IMR-90 (cell line): ENCODE data around the gene PINK1. TPM values are rescaled to one million over a fixed set of nuclear protein-coding genes. Genes with fewer than 3 reads are reported as not detected.

Experiments used
- ATAC-seq: fragments of 200-7000 bp; cut with Tn5 transposase; 2 replicates; pipeline ENCODE4 v1.9.1; 2020; ENCODE audit warnings: low read depth, mild to moderate bottlenecking, moderate library complexity
- BruUV-seq: library from RNA; stranded (reverse); fragments of 400-500 nt; replicated peaks from 2 replicates; lab custom pipeline; 2021; lab: Mats Ljungman, UMichigan
- CTCF ChIA-PET: fragments of 300-600 bp; formaldehyde crosslinking; extraction: SDS; loops from one replicate; lab custom pipeline; 2021; ENCODE audit warnings: antibody characterized with exemption; lab: Yijun Ruan, JAX
- POLR2A ChIA-PET: fragments of 300-600 bp; sonication (Branson Sonifier 250); formaldehyde crosslinking; loops from one replicate; lab custom pipeline; 2022; ENCODE audit warnings: antibody characterized with exemption; ENCODE audit not compliant: unreplicated experiment; lab: Charles Lee
- DNase-seq: peaks from one replicate; pipeline ENCODE4 v3.0.0; 2013
- H2AFZ ChIP-seq: replicated peaks from 2 replicates; pipeline ENCODE3; 2013; ENCODE audit warnings: low read length, mild to moderate bottlenecking; ENCODE audit not compliant: poor library complexity
- H2AK5ac ChIP-seq: 2 replicates; pipeline ENCODE4 v1.6.1; 2013; ENCODE audit warnings: low read depth, low read length, inconsistent platforms
- H2AK9ac ChIP-seq: replicated peaks from 2 replicates; pipeline ENCODE3; 2013; ENCODE audit warnings: mild to moderate bottlenecking, low read depth, low read length, moderate library complexity; ENCODE audit not compliant: poor library complexity
- H2BK120ac ChIP-seq: 2 replicates; pipeline ENCODE4 v1.6.1; 2013; ENCODE audit warnings: low read depth, low read length, inconsistent platforms
- H2BK15ac ChIP-seq: 3 replicates; pipeline ENCODE4 v1.6.1; 2013; ENCODE audit warnings: low read depth, low read length, inconsistent platforms
- H2BK20ac ChIP-seq: 2 replicates; pipeline ENCODE4 v1.6.1; 2013; ENCODE audit warnings: low read depth, mild to moderate bottlenecking, inconsistent platforms, low read length, moderate library complexity
- H2BK5ac ChIP-seq: 2 replicates; pipeline ENCODE4 v1.6.1; 2013; ENCODE audit warnings: mild to moderate bottlenecking, low read depth, low read length, inconsistent platforms; ENCODE audit not compliant: poor library complexity, severe bottlenecking
- H3K14ac ChIP-seq: replicated peaks from 2 replicates; pipeline ENCODE4 v1.6.1; 2013; ENCODE audit warnings: low read depth, low read length, inconsistent platforms
- H3K18ac ChIP-seq: 2 replicates; pipeline ENCODE4 v1.6.1; 2013; ENCODE audit warnings: low read depth, low read length, control low read depth
- H3K23ac ChIP-seq: 2 replicates; pipeline ENCODE4 v1.6.1; 2013; ENCODE audit warnings: low read depth, low read length, inconsistent platforms
- H3K27ac ChIP-seq: 2 replicates; pipeline ENCODE4 v1.5.1; 2013; ENCODE audit warnings: mild to moderate bottlenecking, control low read depth, low read length; ENCODE audit not compliant: insufficient read depth
- H3K27me3 ChIP-seq: 2 replicates; pipeline ENCODE4 v1.6.1; 2013; ENCODE audit warnings: low read length; ENCODE audit not compliant: control insufficient read depth, insufficient read depth
- H3K36me3 ChIP-seq: 2 replicates; pipeline ENCODE4 v1.6.1; 2013; ENCODE audit warnings: low read length, mixed read lengths; ENCODE audit not compliant: control insufficient read depth, insufficient read depth
- H3K4ac ChIP-seq: 2 replicates; pipeline ENCODE4 v1.6.1; 2013; ENCODE audit warnings: low read depth, low read length, inconsistent platforms
- H3K4me1 ChIP-seq: 2 replicates; pipeline ENCODE4 v1.6.1; 2013; ENCODE audit warnings: low read length, mixed read lengths; ENCODE audit not compliant: control insufficient read depth, insufficient read depth
- H3K4me2 ChIP-seq: 2 replicates; pipeline ENCODE4 v1.6.1; 2013; ENCODE audit warnings: low read depth, mild to moderate bottlenecking, control low read depth, low read length, moderate library complexity
- H3K4me3 ChIP-seq: 2 replicates; pipeline ENCODE4 v1.5.1; 2013; ENCODE audit warnings: low read depth, mild to moderate bottlenecking, control low read depth, low read length, moderate library complexity; ENCODE audit not compliant: insufficient read depth
- H3K56ac ChIP-seq: 2 replicates; pipeline ENCODE4 v1.6.1; 2013; ENCODE audit warnings: low read length, inconsistent platforms; ENCODE audit not compliant: insufficient read depth; ENCODE audit errors: extremely low read depth
- H3K79me1 ChIP-seq, 2 experiments: 2 replicates each; pipeline ENCODE4 v1.6.1; 2013; ENCODE audit warnings: low read length in 2 of 2, inconsistent platforms in 1 of 2, low read depth in 1 of 2
- H3K9ac ChIP-seq: 2 replicates; pipeline ENCODE4 v1.6.1; 2013; ENCODE audit warnings: low read depth, low read length, control low read depth
- H3K9me1 ChIP-seq: 2 replicates; pipeline ENCODE4 v1.6.1; 2013; ENCODE audit warnings: low read length, inconsistent platforms; ENCODE audit not compliant: insufficient read depth
- H3K9me3 ChIP-seq: 2 replicates; pipeline ENCODE4 v1.6.1; 2013; ENCODE audit warnings: low read length; ENCODE audit not compliant: control insufficient read depth, insufficient read depth
- H4K20me1 ChIP-seq: 2 replicates; pipeline ENCODE4 v1.6.1; 2013; ENCODE audit warnings: low read length, inconsistent platforms; ENCODE audit not compliant: insufficient read depth
- H4K5ac ChIP-seq: 2 replicates; pipeline ENCODE4 v1.6.1; 2013; ENCODE audit warnings: mild to moderate bottlenecking, low read depth, low read length, control low read depth
- H4K8ac ChIP-seq, 2 experiments: 2 replicates each; pipeline ENCODE4 v1.6.1; 2013; ENCODE audit warnings: low read depth in 2 of 2, low read length in 2 of 2, control low read depth in 1 of 2, inconsistent platforms in 1 of 2
- H4K91ac ChIP-seq: 2 replicates; pipeline ENCODE4 v1.6.1; 2013; ENCODE audit warnings: low read depth, low read length, inconsistent platforms; ENCODE audit not compliant: insufficient read depth
- CHD1 ChIP-seq: IDR thresholded peaks from 2 replicates; pipeline ENCODE4 v1.6.1; 2012; ENCODE audit warnings: low read depth, low read length, improper control_type of control experiment
- CTCF ChIP-seq: conservative IDR thresholded peaks from 2 replicates; pipeline ENCODE4 v1.5.1; 2012; ENCODE audit warnings: mild to moderate bottlenecking, low read depth, low read length, improper control_type of control experiment
- MAFK ChIP-seq: IDR thresholded peaks from 2 replicates; pipeline ENCODE4 v1.6.1; 2012; ENCODE audit warnings: low read depth, low read length, improper control_type of control experiment
- MXI1 ChIP-seq: IDR thresholded peaks from 2 replicates; pipeline ENCODE4 v1.6.1; 2012; ENCODE audit warnings: low read depth, mild to moderate bottlenecking, low read length, moderate library complexity, borderline replicate concordance
- NFE2L2 ChIP-seq: fragments of 150-350 bp; IDR thresholded peaks from 2 replicates; pipeline ENCODE4 v1.6.1; 2016; ENCODE audit warnings: low read depth, mild to moderate bottlenecking, low read length
- WGBS, 2 experiments: methylation state at CpG; one replicate each; pipeline versions ENCODE4 v1.1.5 to v1.1.7; 2013; ENCODE audit warnings: missing lambda C conversion rate in 2 of 2; ENCODE audit not compliant: insufficient read length in 1 of 2; ENCODE audit errors: extremely low coverage in 2 of 2; 5-methylcytosine and 5-hydroxymethylcytosine counted together
- dilution Hi-C: fragments of 300-500 bp; cut with HindIII; formaldehyde crosslinking; loops from one replicate; pipeline ENCODE4 v1.14.3; 2018; ENCODE audit warnings: low sequenced_read_pairs; ENCODE audit not compliant: unreplicated experiment
- in situ Hi-C: fragments of 300-500 bp; cut with MboI; formaldehyde crosslinking; loops from 3 replicates; pipeline ENCODE4 v1.14.3; 2019; ENCODE audit warnings: low sequenced_read_pairs, inconsistent platforms, mixed read lengths
- intact Hi-C: fragments of 100-400 bp; cut with micrococcal nuclease; formaldehyde crosslinking; loops from 2 replicates; pipeline ENCODE4 v1.10.0; 2022
- polyA plus RNA-seq, 3 experiments: library from polyadenylated mRNA; depleted of rRNA; stranded (reverse); fragments of >200 nt; gene quantifications; 2 replicates each; pipeline ENCODE4 v1.2.3, GENCODE V29; 2012; ENCODE audit warnings: low replicate concordance in 1 of 3
- total RNA-seq: library from RNA; depleted of rRNA; stranded (reverse); fragments of >200 nt; gene quantifications from 2 replicates; pipeline ENCODE4 v1.2.3, GENCODE V29; 2012

Gene PINK1
- total and polyA plus RNA-seq, 2 of the 4 experiments (the other 2 are of a cell fraction) = 52.9 to 55.2 TPM

- Histone ChIP-seq H2AK9ac (no peak overlapping the region), H2BK5ac (no peak overlapping the region), H3K27ac (no peak overlapping the region), H3K56ac (no peak overlapping the region), H2BK15ac (no peak overlapping the region), H3K4ac (no peak overlapping the region), H3K14ac (no peak overlapping the region), H2BK120ac (no peak overlapping the region), H3K9me3 (0 out of 2 replicates have a peak, but pooled peaks cover 2% of the 10 kb centered on the region), H4K91ac (no peak overlapping the region), H3K4me3 (no peak overlapping the region), H4K8ac (no peak overlapping the region), H2AK5ac (no peak overlapping the region), H3K4me1 (peaks cover 10% of the 10 kb centered on the region), H2BK20ac (no peak overlapping the region), H3K23ac (no peak overlapping the region), H3K36me3 (no peaks in the 10 kb centered on the region), H3K18ac (no peak overlapping the region), H3K79me1 (no peaks in the 10 kb centered on the region), H4K5ac (no peak overlapping the region), H3K4me2 (no peak overlapping the region), H3K27me3 (peaks cover 2% of the 10 kb centered on the region; the same call in 1 of the 2 replicates), H3K9ac (no peak overlapping the region), H2AFZ (no peak overlapping the region), H4K20me1 (no peaks in the 10 kb centered on the region), H3K9me1 (no peaks in the 10 kb centered on the region)
- dilution Hi-C loops = no loop called here
- ATAC-seq = no peak
- intact Hi-C loops = no loop called here
- WGBS, 2 experiments = 100% methylated on average over 1 of the region's 2 CpGs; no CpG with 5 or more reads in 1 of the 2 experiments
- in situ Hi-C loops = no loop called here
- TF ChIP-seq MXI1 = no peak
- TF ChIP-seq NFE2L2 = peak; percentile 49; the same call in 1 of the 2 replicates
- peak; percentile 89 for TF ChIP-seq MAFK
- TF ChIP-seq CHD1 = no peak
- no peak for TF ChIP-seq CTCF
- ChIA-PET POLR2A (no interaction called here), CTCF (interaction anchor here (1.1 kb wide), 1 partner anchor 10 kb away, joined by 5 read pairs; no protein-coding TSS in a partner anchor)
- DNase-seq = peak; percentile 24
- BruUV-seq = no TSS peak
Observed at GRCh38 chr1:20584890-20585289, 48.4 kb upstream of the PINK1 start.
